AG08396 (cell line): Measurements from ENCODE around the gene LAMA4.
"Not testable (repeated sequence)": the region's sequence is repeated elsewhere in the genome, so short reads cannot be mapped to it uniquely, and the experiment has no call there.

Experiments
- DNase-seq: peaks from one replicate; pipeline ENCODE4 v3.0.0; 2012; ENCODE audit warnings: low spot score, mixed read lengths

LAMA4 gene

GRCh38 chr6:112149719-112150263 lies 104.6 kb downstream of the LAMA4 start:
- peak; percentile 34 for DNase-seq

GRCh38 chr6:112149236-112149635 lies 105.1 kb downstream of the LAMA4 start:
- DNase-seq, result no peak

GRCh38 chr6:112148103-112148502 lies 106.3 kb downstream of the LAMA4 start:
- no peak for DNase-seq

GRCh38 chr6:112145080-112145573 lies 109.2 kb downstream of the LAMA4 start:
- DNase-seq, result no peak

GRCh38 chr6:112144145-112144926 lies 110.0 kb downstream of the LAMA4 start:
- DNase-seq, result no peak

- DNase-seq, result no peak
Measured at GRCh38 chr6:112141707-112142106, 112.7 kb downstream of the LAMA4 start.

- no peak for DNase-seq
Measured at GRCh38 chr6:112139052-112139451, 115.3 kb downstream of the LAMA4 start.

- no peak for DNase-seq
Measured at GRCh38 chr6:112130878-112131277, 123.5 kb downstream of the LAMA4 start.

- DNase-seq, result no peak
Measured at GRCh38 chr6:112128208-112128607, 126.2 kb downstream of the LAMA4 start.

GRCh38 chr6:112123982-112124381 lies 130.4 kb downstream of the LAMA4 start:
- DNase-seq, result no peak

GRCh38 chr6:112122756-112123155 lies 131.6 kb downstream of the LAMA4 start:
- DNase-seq, result no peak

- no peak for DNase-seq
Measured at GRCh38 chr6:112118034-112118433, 136.3 kb downstream of the LAMA4 start.

GRCh38 chr6:112117554-112117953 lies 136.8 kb downstream of the LAMA4 start:
- DNase-seq, result peak; percentile 14

- no peak for DNase-seq
Measured at GRCh38 chr6:112116221-112116620, 138.1 kb downstream of the LAMA4 start.

GRCh38 chr6:112114577-112115223 lies 139.7 kb downstream of the LAMA4 start:
- DNase-seq, result no peak

GRCh38 chr6:112113918-112114317 lies 140.4 kb downstream of the LAMA4 start:
- DNase-seq, result no peak

- no peak for DNase-seq
Measured at GRCh38 chr6:112113431-112113830, 140.9 kb downstream of the LAMA4 start.

GRCh38 chr6:112109262-112109661 lies 145.1 kb downstream of the LAMA4 start:
- no peak for DNase-seq

GRCh38 chr6:112106562-112106961 lies 147.8 kb downstream of the LAMA4 start:
- no peak for DNase-seq

GRCh38 chr6:112106026-112106425 lies 148.3 kb downstream of the LAMA4 start:
- not testable (repeated sequence) for DNase-seq

GRCh38 chr6:112100561-112100960 lies 153.8 kb downstream of the LAMA4 start:
- no peak for DNase-seq

- no peak for DNase-seq
Measured at GRCh38 chr6:112096901-112097300, 157.5 kb downstream of the LAMA4 start.

GRCh38 chr6:112087916-112088315 lies 166.5 kb downstream of the LAMA4 start:
- no peak for DNase-seq
